ENCODE data around the gene ZC4H2.
"Not testable (repeated sequence)": the region's sequence is repeated elsewhere in the genome, so short reads cannot be mapped to it uniquely, and the experiment has no call there.

ZC4H2 gene, protein sequence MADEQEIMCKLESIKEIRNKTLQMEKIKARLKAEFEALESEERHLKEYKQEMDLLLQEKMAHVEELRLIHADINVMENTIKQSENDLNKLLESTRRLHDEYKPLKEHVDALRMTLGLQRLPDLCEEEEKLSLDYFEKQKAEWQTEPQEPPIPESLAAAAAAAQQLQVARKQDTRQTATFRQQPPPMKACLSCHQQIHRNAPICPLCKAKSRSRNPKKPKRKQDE

GRCh38 chrX:64975989-64976672, at the start of gene ZC4H2:
TSS of gene ZC4H2 (minus strand) at chrX:64976450. CDS start at chrX:64976377, 73 bp downstream.
- no peak for DNase-seq

DNA sequence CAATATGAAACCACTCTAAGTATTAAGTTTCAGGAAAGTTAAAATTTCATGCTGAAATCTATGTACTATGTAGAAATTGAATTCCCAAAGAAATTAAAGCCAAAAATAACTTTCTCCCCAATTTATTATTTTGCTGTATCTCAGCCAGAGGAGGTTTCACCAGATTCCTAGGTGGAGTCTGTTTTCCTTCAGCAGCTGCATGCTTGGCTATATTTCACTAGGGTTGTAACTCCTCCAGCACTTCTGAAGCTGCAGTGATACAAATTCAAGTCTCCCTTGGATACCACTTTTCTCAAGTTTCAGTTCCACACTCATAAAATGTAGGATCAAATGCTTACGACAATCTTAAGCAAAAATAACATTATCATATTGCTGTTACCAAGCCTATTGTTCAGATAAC, 41.2 kb upstream of the ZC4H2 start:
- DNase-seq, result no peak

- no peak for DNase-seq
Observed at GRCh38 chrX:65014230-65014629, 38.0 kb upstream of the ZC4H2 start.

DNA sequence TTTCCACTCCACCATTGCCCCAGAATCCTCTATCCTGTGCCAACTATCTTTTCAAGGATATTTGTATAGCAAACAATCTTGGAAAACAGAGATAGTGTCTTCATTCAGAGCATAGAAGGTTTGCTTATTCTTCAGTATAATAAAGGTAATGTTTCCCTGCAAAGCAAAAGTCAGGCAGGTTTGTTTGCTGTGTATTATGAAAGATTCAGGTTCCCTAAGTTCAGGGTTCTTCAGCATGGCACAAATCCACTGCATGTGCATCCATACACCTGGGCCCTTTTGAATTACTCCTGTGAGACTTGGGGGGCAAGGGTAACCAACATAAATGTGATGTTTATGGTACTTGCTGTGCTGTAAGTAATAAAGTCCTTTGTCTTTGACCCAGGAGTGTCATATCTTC, 33.2 kb upstream of the ZC4H2 start:
- no peak for DNase-seq

DNA sequence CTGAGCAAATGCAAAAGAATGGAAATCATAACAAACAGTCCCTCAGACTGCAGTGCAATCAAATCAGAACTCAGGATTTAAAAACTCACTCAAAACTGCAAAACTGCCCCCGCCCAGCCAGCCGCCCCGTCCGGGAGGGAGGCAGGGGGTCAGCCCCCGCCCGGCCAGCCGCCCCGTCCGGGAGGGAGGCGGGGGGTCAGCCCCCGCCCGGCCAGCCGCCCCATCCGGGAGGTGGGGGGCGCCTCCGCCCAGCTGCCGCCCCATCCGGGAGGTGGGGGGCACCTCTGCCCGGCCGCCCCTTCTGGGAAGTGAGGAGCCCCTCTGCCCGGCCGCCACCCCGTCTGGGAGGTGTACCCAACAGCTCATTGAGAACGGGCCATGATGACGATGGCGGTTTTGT, 26.0 kb upstream of the ZC4H2 start:
- not testable (repeated sequence) for DNase-seq

DNA sequence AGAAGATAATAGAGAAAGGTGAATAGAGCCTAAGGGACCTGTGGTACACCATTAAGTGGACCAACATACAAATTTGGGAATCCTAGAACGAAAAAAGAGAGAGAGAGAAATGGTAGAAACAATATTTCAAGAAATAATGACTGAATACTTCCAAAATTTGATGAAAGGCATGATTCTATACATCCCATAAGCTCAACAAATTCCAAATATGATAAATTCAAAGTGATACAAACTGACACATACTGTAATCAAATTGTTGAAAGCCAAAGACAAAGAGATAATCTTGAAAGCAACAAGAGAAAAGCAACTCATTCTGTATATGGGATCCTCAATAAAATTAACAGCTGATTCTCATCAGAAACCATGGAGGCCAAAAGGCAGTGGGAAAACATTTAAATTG, 20.6 kb upstream of the ZC4H2 start:
- DNase-seq, result no peak

DNA sequence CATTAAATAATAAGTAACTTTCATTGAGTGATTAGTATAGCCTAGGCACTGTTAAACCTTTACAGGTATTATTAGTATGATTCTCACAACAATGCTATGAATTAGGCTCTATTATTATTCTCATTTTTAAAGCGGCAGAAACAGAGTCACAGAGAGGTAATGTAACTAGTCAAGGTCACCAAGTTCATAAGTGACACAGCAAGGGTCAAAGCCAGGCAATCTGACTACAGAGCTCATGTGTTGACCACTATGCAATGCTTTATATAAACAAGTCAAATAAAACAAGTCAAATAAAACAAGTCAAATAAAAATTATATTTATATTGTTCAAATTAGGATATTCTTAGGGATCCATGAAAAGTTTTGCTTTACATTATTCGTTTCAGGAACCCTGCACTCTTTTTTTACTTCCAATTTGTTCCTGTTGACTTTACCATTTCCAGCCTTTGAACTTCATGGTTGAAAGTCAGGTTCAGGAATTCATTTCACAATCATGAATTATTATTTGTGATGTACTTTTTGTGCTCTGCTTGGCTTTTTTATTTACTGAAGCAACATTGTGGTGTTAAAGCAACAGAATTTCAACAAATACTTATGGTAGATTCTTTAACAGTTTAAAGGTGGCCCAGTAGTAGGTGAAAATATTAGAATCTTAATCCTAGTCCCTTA, 18.0 kb upstream of the ZC4H2 start:
- DNase-seq, result no peak

DNA sequence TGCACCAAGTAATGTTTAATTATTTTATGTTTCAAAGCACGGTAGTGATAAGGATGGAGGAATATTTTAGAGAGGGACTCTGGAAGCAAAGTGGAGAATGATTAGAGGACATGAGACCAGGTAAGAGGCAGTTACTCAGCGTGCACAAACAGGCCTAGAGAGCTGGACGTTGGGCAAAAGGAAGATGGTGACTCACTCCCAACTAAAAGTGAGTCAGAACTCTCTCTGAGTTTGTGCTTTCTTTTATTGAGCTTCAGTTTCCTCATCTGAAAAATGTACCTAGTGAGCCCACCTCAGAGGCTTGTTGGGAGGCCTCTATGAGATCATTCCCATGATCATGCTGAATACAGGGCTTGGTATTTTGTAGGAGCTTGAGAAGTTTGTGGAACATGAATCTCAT, 1.6 kb upstream of the ZC4H2 start:
- no peak for DNase-seq

DNA sequence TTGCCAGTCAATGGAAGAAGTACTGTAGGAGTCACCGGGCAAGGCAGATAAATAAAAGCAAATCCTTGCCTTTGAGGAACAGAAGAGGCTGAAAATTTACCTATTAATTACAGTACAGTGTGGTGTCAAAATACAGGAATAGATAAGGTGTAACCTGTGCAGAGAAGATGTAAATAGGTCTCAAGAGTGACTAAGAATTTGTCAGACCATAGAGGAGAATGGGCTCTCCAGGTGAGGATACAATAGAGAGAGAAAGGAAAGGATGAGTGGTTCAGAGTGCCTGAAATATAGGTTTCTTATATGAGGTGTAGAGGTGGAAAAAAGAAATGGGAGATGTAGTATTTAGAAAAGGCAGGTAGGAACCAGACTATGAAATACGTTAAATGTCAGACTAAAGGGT, 801 bp upstream of the ZC4H2 start:
- DNase-seq, result no peak

DNA sequence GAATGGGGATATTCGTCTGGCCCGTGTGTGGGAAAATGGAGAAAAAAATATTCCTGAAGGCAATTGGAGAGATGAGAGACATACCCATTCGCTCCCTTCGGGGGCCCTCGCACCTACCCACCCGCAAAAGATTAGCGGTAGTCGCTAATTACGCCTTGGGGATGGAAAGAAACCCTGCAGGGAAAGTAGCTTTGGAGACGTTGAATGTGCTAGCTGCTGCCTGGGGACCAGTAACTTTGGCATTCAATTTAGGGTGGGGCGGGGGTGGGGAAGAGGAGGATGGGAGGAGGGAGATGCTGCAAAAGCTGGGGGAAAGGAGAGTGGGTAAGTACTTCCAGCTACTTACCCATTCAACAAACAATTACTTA, 407 bp upstream of the ZC4H2 start:
- no peak for DNase-seq

- no peak for DNase-seq
Observed at GRCh38 chrX:64975491-64975890, 759 bp downstream of the ZC4H2 start.

DNA sequence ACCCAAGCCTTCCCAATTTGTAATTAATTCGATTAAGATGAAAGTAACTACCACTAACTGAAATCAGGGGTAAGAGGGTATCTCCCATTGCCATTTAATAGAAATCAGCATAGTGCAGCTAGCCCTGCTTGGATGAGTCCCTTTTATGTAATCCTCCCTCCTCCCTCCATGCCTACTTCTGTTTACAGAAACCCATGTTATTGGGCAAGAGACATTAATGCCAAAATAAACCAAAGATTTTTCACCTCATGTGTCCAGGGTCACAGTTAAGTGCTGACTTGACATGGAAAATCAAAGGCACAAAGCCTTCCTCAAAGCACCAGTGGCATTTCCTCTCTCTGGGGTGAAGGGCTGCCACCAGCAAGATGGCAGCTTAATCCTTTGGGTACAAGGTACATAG, 50.8 kb downstream of the ZC4H2 start:
- no peak for DNase-seq

DNA sequence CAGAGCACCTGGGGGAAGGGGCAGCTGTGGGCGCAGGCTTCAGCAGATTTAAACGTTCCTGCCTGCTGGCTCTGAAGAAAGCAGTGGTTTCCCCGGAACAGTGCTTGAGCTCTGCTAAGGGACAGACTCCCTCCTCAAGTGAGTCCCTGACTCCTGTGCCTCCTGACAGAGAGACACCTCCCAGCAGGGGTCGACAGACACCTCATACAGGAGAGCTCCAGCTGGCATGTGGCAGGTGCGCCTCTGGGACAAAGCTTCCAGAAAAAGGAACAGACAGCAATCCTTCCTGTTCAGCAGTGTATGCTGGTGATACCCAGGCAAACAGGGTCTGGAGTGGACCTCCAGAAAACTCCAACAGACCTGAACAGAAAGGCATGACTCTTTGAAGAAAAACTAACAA, 68.1 kb downstream of the ZC4H2 start:
- no peak for DNase-seq

GRCh38 chrX:64894454-64895038, 81.7 kb downstream of the ZC4H2 start:
- no peak for DNase-seq

- DNase-seq, result no peak
Observed at GRCh38 chrX:64885850-64886249, 90.4 kb downstream of the ZC4H2 start.

DNA sequence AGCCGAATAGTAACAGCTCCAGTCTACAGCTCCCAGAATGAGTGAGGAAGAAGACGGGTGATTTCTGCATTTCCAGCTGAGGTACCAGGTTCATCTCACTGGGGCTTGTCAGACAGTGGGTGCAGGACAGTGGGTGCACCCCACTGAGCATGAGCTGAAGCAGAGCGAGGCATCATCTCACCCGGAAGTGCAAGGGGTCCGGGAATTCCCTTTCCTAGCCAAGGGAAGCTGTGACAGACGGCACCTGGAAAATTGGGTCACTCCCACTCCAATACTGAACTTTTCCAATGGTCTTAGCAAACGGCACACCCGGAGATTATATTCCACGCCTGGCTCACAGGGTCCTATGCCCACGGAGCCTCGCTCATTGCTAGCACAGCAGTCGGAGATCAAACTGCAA, 97.5 kb downstream of the ZC4H2 start:
- not testable (repeated sequence) for DNase-seq

DNA sequence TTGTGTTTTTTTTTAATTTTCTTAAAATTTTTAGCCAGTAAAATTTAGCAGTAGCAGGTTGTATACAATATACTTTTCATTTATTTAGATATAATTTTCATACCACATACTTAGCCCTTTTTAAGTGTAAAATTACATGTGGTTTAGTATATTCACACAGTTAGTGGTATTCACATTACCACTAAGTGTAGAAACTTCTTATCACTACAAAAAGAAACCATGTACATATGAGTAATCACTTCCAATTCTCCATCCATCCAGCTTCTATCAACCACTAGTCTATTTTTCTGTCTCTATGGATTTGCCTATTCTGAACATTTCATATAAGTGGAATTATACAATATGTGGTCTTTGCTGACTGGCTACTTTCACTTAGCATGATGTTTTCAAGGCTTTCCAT, 109.0 kb downstream of the ZC4H2 start:
- no peak for DNase-seq
